H9 (cell line): ENCODE measurements around the gene NME4. TPM values are rescaled to one million over a fixed set of nuclear protein-coding genes. Genes with fewer than 3 reads are reported as not detected.

Experiments
- DNase-seq: peaks from one replicate; pipeline ENCODE4 v3.0.0-alpha.2; 2017
- H2AFZ ChIP-seq: one replicate; pipeline ENCODE4 v1.6.1; 2013; ENCODE audit warnings: mild to moderate bottlenecking, low read length, control low read depth, moderate library complexity
- H2AK5ac ChIP-seq: 2 replicates; pipeline ENCODE4 v1.6.1; 2013; ENCODE audit warnings: low read length, control low read depth, mixed read lengths; ENCODE audit not compliant: insufficient read length
- H2BK120ac ChIP-seq: one replicate; pipeline ENCODE4 v1.6.1; 2013; ENCODE audit warnings: low read depth, mild to moderate bottlenecking, low read length, control low read depth, inconsistent platforms; ENCODE audit not compliant: poor library complexity, severe bottlenecking
- H2BK12ac ChIP-seq: 2 replicates; pipeline ENCODE4 v1.6.1; 2013; ENCODE audit warnings: low read length, control low read depth, mixed read lengths, low read depth; ENCODE audit not compliant: insufficient read length
- H2BK15ac ChIP-seq: 2 replicates; pipeline ENCODE4 v1.6.1; 2013; ENCODE audit warnings: low read depth, low read length, control low read depth
- H2BK20ac ChIP-seq: one replicate; pipeline ENCODE4 v1.6.1; 2013; ENCODE audit warnings: low read depth, mild to moderate bottlenecking, low read length, control low read depth, inconsistent platforms; ENCODE audit not compliant: poor library complexity, severe bottlenecking
- H2BK5ac ChIP-seq: 2 replicates; pipeline ENCODE4 v1.6.1; 2013; ENCODE audit warnings: low read length, control low read depth, mixed read lengths; ENCODE audit not compliant: insufficient read length
- H3K14ac ChIP-seq: 2 replicates; pipeline ENCODE4 v1.6.1; 2013; ENCODE audit warnings: low read length, control low read depth; ENCODE audit not compliant: insufficient read depth
- H3K18ac ChIP-seq: 2 replicates; pipeline ENCODE4 v1.6.1; 2013; ENCODE audit warnings: low read depth, mild to moderate bottlenecking, mixed read lengths, low read length, control low read depth; ENCODE audit not compliant: insufficient read length
- H3K23ac ChIP-seq: 2 replicates; pipeline ENCODE4 v1.6.1; 2013; ENCODE audit warnings: low read length, control low read depth, mixed read lengths, low read depth; ENCODE audit not compliant: insufficient read length
- H3K23me2 ChIP-seq: 2 replicates; pipeline ENCODE4 v1.6.1; 2013; ENCODE audit warnings: low read depth, mild to moderate bottlenecking, mixed read lengths, low read length, control low read depth; ENCODE audit not compliant: insufficient read length, poor library complexity, severe bottlenecking
- H3K27ac ChIP-seq: 2 replicates; pipeline ENCODE4 v1.5.1; 2013; ENCODE audit warnings: low read length, control low read depth, mixed read lengths, low read depth; ENCODE audit not compliant: insufficient read length
- H3K27me3 ChIP-seq: 2 replicates; pipeline ENCODE4 v1.6.1; 2013; ENCODE audit warnings: low read length, control low read depth, inconsistent platforms; ENCODE audit not compliant: insufficient read depth
- H3K4ac ChIP-seq: 2 replicates; pipeline ENCODE4 v1.6.1; 2013; ENCODE audit warnings: low read depth, mild to moderate bottlenecking, control low read depth, inconsistent platforms, low read length, moderate library complexity
- H3K4me1 ChIP-seq: 2 replicates; pipeline ENCODE4 v1.6.1; 2013; ENCODE audit warnings: low read length, control low read depth, inconsistent platforms; ENCODE audit not compliant: insufficient read depth
- H3K4me2 ChIP-seq: 2 replicates; pipeline ENCODE4 v1.6.1; 2013; ENCODE audit warnings: low read length, control low read depth, mixed read lengths; ENCODE audit not compliant: insufficient read length, insufficient read depth
- H3K56ac ChIP-seq: 2 replicates; pipeline ENCODE4 v1.6.1; 2013; ENCODE audit warnings: low read depth, mild to moderate bottlenecking, mixed read lengths, low read length, control low read depth; ENCODE audit not compliant: insufficient read length
- H3K79me1 ChIP-seq: 2 replicates; pipeline ENCODE4 v1.6.1; 2013; ENCODE audit warnings: low read depth, mild to moderate bottlenecking, moderate library complexity, low read length, control low read depth, inconsistent platforms; ENCODE audit not compliant: insufficient read depth, poor library complexity, severe bottlenecking
- H3K79me2 ChIP-seq: 2 replicates; pipeline ENCODE4 v1.6.1; 2013; ENCODE audit warnings: low read length, control low read depth, inconsistent platforms; ENCODE audit not compliant: insufficient read depth
- H3K9ac ChIP-seq: 2 replicates; pipeline ENCODE4 v1.6.1; 2013; ENCODE audit warnings: low read length, control low read depth, mixed read lengths; ENCODE audit not compliant: insufficient read length; ENCODE audit errors: extremely low read depth
- H3K9me3 ChIP-seq: one replicate; pipeline ENCODE4 v1.6.1; 2013; ENCODE audit warnings: low read depth, low read length, inconsistent platforms; ENCODE audit not compliant: control insufficient read depth
- H3T11ph ChIP-seq: one replicate; pipeline ENCODE4 v1.6.1; 2013; ENCODE audit warnings: mild to moderate bottlenecking, low read length, control low read depth, inconsistent platforms
- H4K20me1 ChIP-seq: one replicate; pipeline ENCODE4 v1.6.1; 2013; ENCODE audit not compliant: control insufficient read depth, insufficient read length, insufficient read depth
- H4K5ac ChIP-seq: 2 replicates; pipeline ENCODE4 v1.6.1; 2013; ENCODE audit warnings: low read depth, mild to moderate bottlenecking, mixed read lengths, low read length, control low read depth; ENCODE audit not compliant: insufficient read length
- H4K8ac ChIP-seq: replicated peaks from 2 replicates; pipeline ENCODE4 v1.6.1; 2013; ENCODE audit warnings: low read length, control low read depth, mixed read lengths, low read depth; ENCODE audit not compliant: insufficient read length
- H4K91ac ChIP-seq: 2 replicates; pipeline ENCODE4 v1.6.1; 2013; ENCODE audit warnings: low read depth, mild to moderate bottlenecking, moderate library complexity, mixed read lengths, low read length, control low read depth; ENCODE audit not compliant: insufficient read length
- H3K27ac Mint-ChIP-seq, 3 experiments: 2 replicates in 2 of 3; 3 replicates in 1 of 3; pipeline ENCODE4 v1.8.0; 2020 to 2021; ENCODE audit warnings: mixed read lengths in 3 of 3, mild to moderate bottlenecking in 1 of 3, moderate library complexity in 1 of 3
- H3K27me3 Mint-ChIP-seq: 2 replicates; pipeline ENCODE4 v1.8.0; 2021; ENCODE audit warnings: low read depth, mild to moderate bottlenecking, moderate library complexity, mixed read lengths
- H3K36me3 Mint-ChIP-seq, 3 experiments: 2 replicates in 2 of 3; 3 replicates in 1 of 3; pipeline ENCODE4 v1.8.0; 2020 to 2021; ENCODE audit warnings: low read depth in 3 of 3, mixed read lengths in 3 of 3; ENCODE audit not compliant: insufficient read depth in 1 of 3
- H3K4me1 Mint-ChIP-seq, 2 experiments: 2 replicates each; pipeline ENCODE4 v1.8.0; 2020; ENCODE audit warnings: mixed read lengths in 2 of 2
- H3K4me3 Mint-ChIP-seq, 2 experiments: 2 replicates in 1 of 2; 3 replicates in 1 of 2; pipeline ENCODE4 v1.8.0; 2020 to 2021; ENCODE audit warnings: mild to moderate bottlenecking in 2 of 2, mixed read lengths in 2 of 2, moderate library complexity in 1 of 2
- H3K9me3 Mint-ChIP-seq, 2 experiments: 2 replicates in 1 of 2; 3 replicates in 1 of 2; pipeline ENCODE4 v1.8.0; 2020; ENCODE audit warnings: mild to moderate bottlenecking in 2 of 2, mixed read lengths in 2 of 2, moderate library complexity in 1 of 2
- WGBS: extraction: QIAGEN DNeasy Blood & Tissue Kit; methylation state at CpG from one replicate; pipeline ENCODE4 v1.1.7; 2013; ENCODE audit warnings: missing lambda C conversion rate, low lambda C conversion rate, mixed read lengths; ENCODE audit not compliant: insufficient read length; ENCODE audit errors: extremely low coverage; 5-methylcytosine and 5-hydroxymethylcytosine counted together
- total RNA-seq: library from RNA; stranded (reverse); gene quantifications from 2 replicates; pipeline ENCODE4 v1.2.1, GENCODE V29; 2021
- TF ChIP-seq, protein P1 (sequence below): fragments of 200-600 bp; sonication (generic); conservative IDR thresholded peaks from 3 replicates; pipeline ENCODE4 v1.8.0; 2021; ENCODE audit warnings: antibody characterized with exemption, mild to moderate bottlenecking

The NME4 gene
- total RNA-seq, 1 experiment from 2014 or later: 320 TPM

DNA sequence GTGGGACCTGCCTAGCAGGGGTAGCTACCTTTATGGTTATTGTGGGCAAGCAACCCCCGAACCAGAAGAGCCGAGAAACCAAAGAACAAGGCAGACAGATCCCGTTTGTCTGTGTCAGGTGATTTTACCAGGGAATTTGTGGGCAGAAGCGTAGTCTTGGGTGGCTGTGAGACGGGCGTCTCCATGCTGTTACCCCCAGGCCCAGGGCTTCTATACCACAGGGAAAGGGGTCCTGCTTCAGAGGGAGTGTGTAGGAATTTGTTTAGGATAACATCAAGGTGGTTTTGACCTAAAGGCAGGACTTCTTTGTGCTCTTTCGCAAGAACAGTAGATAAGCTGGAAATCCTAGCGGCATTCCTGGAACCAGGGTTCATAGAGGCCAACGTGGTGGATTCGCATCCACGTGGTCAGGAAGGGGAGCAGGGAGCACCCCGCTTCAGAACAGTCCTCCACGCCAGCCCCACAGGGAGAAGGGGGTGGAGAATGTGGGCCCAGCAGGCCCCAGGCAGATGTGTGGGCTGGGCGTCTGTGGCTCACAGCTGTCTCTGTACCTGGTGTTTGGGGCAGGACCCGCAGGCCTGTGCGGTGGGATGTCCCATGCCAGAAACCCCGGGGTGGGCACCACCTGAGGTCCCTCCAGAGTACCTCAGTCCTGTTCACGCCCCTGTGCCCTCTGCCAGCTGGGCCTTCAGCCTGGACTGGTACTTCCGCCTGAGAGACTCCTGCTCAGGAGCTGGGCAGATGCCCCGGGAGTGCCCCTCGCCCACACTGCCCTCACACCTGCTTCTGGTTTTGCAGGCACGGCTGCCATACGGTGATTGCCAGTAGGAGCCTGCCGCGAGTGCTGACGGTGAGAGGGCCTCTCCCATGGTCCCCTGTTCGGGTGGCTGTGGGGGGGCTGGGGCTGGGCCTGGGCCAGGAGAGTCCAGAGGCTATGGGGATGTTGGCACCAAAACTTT is 8.8 kb downstream of the NME4 start:
- H3K27ac Mint-ChIP-seq: peak overlapping the region in 1 of 3 experiments; percentile 46; a peak in 2 of 7 replicates
- no peak overlapping the region for H2BK120ac ChIP-seq
- H3K18ac ChIP-seq: no peak overlapping the region
- no peak overlapping the region; the same call in 1 of the 2 replicates for H2BK15ac ChIP-seq
- H3K27ac ChIP-seq: no peak overlapping the region
- H3K9me3 Mint-ChIP-seq: no peaks in the 10 kb centered on the region
- H3K56ac ChIP-seq: no peak overlapping the region
- H3K79me1 ChIP-seq: no peaks in the 10 kb centered on the region
- no peaks in the 10 kb centered on the region for H3K23me2 ChIP-seq
- peaks cover 0 to 11% (median 9%) of the 10 kb centered on the region in 3 experiments; a peak in 5 of 7 replicates for H3K36me3 Mint-ChIP-seq
- H3K4me3 Mint-ChIP-seq: no peak overlapping the region; a peak in 1 of 5 replicates
- no CpG with 5 or more reads among the region's 27 CpGs for WGBS
- H3K9me3 ChIP-seq: no peaks in the 10 kb centered on the region
- no peaks in the 10 kb centered on the region for H3K4me1 Mint-ChIP-seq
- no peak overlapping the region for H2BK5ac ChIP-seq
- H3K27me3 Mint-ChIP-seq: no peaks in the 10 kb centered on the region
- H4K8ac ChIP-seq: no peak overlapping the region
- no peak overlapping the region for H2BK12ac ChIP-seq
- H3T11ph ChIP-seq: no peak overlapping the region
- H4K20me1 ChIP-seq: no peaks in the 10 kb centered on the region
- H3K79me2 ChIP-seq: no peaks in the 10 kb centered on the region
- H3K9ac ChIP-seq: no peak overlapping the region
- H3K27me3 ChIP-seq: no peaks in the 10 kb centered on the region
- no peak overlapping the region for H4K91ac ChIP-seq
- no peak overlapping the region for H4K5ac ChIP-seq
- H2AFZ ChIP-seq: no peak overlapping the region
- H3K14ac ChIP-seq: no peak overlapping the region
- no peak overlapping the region for H3K4me2 ChIP-seq
- no peak overlapping the region for H3K4ac ChIP-seq
- no peak overlapping the region for H2BK20ac ChIP-seq
- no peak overlapping the region for H3K23ac ChIP-seq
- no peak overlapping the region for H2AK5ac ChIP-seq
- H3K4me1 ChIP-seq: no peaks in the 10 kb centered on the region
- DNase-seq: no peak
- TF ChIP-seq, protein P1, sequence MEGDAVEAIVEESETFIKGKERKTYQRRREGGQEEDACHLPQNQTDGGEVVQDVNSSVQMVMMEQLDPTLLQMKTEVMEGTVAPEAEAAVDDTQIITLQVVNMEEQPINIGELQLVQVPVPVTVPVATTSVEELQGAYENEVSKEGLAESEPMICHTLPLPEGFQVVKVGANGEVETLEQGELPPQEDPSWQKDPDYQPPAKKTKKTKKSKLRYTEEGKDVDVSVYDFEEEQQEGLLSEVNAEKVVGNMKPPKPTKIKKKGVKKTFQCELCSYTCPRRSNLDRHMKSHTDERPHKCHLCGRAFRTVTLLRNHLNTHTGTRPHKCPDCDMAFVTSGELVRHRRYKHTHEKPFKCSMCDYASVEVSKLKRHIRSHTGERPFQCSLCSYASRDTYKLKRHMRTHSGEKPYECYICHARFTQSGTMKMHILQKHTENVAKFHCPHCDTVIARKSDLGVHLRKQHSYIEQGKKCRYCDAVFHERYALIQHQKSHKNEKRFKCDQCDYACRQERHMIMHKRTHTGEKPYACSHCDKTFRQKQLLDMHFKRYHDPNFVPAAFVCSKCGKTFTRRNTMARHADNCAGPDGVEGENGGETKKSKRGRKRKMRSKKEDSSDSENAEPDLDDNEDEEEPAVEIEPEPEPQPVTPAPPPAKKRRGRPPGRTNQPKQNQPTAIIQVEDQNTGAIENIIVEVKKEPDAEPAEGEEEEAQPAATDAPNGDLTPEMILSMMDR: no peak
